ENCODE results near the gene RPL13A.
A peak's percentile ranks its signal among the peaks of the same experiment; 100 is the strongest.

RPL13A gene

DNA sequence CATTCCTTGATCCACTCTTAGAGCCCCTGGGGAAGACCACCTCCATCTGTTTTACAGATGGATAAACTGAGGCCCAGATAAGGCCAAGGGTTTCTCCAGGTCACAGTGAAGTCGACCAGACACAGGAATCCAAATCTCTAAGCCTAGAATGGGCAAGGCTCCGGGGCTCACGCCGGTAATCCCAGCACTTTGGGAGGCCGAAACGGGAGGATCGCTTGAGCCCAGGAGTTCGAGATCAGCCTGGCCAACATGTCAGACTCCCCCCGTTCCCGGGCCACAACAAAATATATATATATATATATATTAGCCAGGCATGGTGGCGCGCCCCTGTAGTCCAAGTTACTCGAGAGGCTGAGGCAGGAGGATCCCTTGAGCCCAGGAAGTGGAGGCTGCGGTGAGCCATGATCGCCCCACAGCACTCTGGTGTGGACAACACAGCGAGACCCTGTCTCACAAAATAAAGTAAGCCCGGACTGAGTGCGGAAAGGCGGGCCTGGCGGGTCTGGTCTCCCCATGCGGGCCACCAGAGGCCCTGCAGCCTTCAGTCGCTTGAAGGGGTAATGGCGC is 615 bp upstream of the RPL13A start:
- no peak for DNase-seq

DNA sequence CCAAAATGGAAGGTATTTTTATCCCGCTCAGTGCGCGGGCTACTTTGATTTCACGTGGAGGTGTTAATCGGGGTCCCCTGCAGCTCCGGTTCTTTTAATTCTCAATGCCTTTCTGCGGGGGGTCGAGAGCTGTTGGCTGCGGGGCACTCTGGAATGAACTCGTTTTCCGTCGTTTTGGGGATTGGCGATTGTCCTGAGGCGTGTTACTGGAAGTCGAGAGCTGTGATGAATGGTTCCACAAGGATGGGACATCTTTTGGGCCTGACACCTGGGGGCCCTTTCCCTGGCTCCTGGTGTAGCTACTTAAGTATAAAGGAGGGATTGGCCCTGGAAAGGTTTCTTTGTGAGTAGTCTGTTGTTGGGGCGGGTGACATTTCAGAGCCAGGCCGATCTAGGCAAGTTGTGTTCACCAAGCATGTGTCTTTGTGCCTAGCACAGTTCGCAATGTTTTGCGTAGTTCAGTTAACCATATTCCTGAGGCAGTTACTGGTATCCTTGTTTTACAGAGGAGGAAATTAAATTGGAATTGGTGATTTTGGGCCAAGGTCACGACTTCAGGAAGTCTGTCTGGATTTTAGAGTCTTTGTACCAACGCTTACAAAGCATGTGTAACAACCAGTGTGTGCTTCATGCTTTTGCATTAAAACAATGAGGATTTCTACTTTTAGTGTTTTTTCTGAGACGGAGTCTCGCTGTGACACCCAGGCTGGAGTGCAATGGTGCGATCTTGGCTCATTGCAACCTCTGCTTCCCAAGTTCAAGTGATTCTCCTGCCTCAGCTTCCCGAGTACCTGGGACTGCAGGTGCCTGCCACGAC is 846 bp downstream of the RPL13A start:
- no peak for DNase-seq

DNA sequence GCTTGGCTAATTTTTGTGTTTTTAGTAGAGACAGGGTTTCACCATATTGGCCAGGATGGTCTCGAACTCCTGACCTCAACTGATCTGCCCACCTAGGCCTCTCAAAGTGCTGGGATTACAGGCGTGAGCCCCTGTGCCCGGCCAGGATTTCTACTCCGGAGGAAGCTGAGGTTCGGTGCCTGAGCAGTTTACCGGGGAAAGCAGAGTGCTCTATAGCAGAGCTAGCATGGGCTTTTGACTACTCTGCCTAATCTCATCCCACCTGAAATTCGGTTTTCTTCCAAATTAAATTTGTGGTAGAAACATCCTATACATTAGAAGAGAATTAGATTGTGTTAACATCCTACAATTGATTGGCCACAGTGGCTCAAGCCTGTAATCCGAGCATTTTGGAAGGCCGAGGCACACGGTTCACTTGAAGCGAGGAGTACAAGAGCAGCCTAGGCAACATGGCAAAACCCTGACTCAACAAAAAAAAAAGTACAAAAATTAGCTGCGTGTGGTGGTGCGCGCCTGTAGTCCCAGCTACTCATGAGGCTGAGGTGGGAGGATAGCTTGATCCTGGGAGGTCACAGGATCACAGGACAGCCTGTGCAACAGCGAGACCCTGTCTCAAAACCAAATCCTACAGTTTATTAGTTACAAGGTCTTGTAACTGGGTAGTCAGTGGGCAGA is 1.6 kb downstream of the RPL13A start:
- peak in 1 of 2 experiments; percentile 43 for DNase-seq

DNA sequence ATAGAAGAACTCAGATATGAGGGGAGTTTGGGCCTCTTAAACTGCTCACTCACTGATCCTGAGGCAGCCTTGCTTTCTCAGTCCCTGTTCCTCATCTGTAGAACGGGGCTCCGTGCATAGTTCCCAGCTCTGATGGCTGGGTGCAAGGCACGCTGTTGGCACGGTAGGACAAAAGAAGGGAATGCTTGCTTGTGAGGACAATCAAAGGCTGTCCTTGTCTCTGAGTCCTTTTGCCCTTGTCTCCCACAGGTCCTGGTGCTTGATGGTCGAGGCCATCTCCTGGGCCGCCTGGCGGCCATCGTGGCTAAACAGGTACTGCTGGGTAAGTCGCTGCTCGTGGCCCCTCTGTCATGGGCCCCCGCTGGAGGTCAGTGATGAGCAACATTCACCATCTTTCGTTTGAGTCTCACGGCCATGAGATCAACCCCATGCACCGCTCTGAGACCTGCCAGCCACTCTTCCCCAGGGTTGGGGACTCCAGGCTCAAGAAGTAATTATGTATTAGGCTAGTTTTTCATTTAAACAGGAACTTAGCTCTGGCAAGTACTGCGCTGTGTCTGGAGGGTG is 2.3 kb downstream of the RPL13A start:
- DNase-seq, result peak; percentile 53 to 67

DNA sequence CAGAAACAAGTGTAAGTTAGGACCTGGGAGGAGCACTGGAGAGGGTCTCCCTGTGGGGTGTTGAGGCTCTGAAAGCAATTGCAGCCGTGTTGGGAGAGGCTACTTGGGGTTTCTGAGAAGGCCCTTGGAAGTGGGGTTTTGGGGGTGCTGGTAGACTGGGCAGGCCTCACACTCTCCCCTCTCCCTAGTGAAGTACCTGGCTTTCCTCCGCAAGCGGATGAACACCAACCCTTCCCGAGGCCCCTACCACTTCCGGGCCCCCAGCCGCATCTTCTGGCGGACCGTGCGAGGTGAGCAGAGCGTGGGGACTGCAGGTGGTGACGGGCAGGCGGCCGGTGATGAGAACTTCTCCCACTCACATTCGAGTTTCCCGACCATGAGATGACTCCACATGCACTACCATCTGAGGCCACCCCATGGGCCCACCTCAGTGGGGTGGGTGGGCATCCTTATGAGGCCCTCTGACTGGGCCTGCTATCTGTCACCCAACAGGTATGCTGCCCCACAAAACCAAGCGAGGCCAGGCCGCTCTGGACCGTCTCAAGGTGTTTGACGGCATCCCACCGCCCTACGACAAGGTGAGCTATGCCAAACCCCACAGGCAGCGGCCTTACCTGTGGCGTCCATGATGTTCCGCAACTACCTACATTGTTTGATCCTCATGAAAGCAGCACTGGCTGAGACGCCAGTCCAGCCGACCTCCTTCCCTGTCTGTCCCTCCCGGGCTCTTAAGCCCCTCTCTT is 3.0 kb downstream of the RPL13A start:
- DNase-seq, result peak; percentile 34 to 40

DNA sequence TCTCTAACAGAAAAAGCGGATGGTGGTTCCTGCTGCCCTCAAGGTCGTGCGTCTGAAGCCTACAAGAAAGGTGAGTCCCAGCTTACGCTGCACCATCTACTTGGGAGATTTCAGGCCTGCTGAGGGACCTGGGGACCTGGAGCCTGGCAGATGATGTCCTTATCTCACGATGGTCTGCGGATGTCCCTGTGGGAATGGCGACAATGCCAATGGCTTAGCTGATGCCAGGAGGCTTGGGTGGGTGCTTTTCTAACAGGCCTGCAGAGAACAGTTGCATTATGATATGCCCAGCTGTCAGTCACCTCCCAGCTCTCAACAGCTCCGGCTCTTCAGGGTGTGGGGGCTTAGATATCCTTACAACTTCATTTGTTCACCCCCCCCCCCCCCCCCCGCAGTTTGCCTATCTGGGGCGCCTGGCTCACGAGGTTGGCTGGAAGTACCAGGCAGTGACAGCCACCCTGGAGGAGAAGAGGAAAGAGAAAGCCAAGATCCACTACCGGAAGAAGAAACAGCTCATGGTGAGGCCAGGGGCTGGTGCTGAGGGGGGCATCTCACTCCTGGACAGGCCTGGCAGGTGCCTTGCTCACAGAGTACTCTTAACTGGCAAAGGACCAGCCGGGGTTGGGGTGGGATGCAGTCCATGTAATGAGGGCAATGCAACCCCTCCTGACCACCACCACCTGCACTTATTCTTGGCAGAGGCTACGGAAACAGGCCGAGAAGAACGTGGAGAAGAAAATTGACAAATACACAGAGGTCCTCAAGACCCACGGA is 3.8 kb downstream of the RPL13A start:
- no peak for DNase-seq

DNA sequence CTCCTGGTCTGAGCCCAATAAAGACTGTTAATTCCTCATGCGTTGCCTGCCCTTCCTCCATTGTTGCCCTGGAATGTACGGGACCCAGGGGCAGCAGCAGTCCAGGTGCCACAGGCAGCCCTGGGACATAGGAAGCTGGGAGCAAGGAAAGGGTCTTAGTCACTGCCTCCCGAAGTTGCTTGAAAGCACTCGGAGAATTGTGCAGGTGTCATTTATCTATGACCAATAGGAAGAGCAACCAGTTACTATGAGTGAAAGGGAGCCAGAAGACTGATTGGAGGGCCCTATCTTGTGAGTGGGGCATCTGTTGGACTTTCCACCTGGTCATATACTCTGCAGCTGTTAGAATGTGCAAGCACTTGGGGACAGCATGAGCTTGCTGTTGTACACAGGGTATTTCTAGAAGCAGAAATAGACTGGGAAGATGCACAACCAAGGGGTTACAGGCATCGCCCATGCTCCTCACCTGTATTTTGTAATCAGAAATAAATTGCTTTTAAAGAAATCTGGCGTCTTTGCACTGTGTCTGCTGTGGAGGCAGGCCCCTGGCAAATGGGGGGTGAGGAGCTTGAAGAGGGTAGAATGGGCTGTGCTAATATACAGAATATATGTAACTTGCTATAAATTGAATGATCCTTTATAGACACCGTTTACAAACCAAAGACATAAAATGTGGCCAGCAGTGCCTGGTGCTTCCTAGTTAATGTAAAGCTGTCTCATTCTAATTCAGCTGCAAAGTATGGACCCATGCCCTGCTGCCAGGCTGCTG is 4.6 kb downstream of the RPL13A start:
- peak in 1 of 2 experiments; percentile 28 for DNase-seq

DNA sequence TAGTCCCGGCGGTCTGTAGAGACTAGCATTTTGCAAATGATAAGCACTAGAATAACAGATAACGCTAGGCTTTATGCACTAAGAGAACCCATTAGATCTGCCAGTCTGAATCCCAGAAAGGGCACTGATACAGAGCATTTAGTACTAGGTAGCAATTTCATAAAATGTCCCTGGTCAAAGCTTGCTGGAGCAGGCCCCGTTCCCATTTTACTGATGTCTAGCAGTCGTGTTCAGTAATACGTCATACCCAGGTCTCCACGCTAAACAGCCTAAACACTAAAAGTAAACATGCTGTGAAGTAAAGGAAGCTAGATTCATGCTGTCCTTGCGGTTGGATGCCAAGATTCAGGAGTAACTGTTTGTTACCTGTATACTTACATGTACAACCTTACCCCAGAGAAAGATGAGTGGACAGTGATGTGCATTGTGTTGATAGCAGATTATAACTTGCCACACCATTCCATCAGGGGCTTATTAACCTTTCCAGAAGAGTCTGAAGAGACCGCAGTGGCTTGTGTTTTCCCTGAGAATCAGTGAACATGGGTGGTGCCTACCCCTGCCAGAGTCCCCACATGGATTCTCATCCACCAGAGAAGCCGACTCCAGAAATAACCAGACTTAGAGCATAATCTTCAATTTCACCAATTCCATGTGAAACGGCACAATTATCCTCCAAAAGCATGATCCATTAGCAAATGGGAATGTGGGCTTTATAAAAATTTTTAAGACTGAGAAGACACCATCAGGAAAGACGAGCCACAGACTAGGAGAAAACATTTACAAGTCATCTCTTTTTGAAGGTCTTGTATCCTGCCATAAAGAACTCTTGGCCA is 5.4 kb downstream of the RPL13A start:
- DNase-seq, result peak; percentile 49 to 55

DNA sequence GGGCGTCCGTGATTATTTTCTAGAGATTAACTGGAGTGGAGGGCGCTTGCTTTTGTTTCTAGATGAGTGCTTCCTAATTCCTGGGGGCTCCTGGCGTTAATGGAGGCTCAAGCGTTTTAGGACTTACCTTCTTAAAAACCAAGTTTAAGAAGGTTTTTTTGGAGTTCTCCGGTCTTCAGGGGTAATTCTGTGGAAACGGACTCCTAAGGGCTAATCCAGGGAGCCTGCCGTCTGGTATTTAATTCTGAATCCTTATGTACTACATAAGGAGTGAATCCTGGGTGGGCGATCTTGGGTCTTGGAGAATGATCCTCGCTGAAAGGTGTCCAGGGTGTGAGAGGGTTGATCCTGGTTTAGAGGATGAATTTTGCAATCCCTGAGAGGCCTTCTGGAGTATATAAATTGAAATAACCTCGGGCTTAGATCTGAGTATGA is 9.2 kb downstream of the RPL13A start:
- DNase-seq, result no peak

DNA sequence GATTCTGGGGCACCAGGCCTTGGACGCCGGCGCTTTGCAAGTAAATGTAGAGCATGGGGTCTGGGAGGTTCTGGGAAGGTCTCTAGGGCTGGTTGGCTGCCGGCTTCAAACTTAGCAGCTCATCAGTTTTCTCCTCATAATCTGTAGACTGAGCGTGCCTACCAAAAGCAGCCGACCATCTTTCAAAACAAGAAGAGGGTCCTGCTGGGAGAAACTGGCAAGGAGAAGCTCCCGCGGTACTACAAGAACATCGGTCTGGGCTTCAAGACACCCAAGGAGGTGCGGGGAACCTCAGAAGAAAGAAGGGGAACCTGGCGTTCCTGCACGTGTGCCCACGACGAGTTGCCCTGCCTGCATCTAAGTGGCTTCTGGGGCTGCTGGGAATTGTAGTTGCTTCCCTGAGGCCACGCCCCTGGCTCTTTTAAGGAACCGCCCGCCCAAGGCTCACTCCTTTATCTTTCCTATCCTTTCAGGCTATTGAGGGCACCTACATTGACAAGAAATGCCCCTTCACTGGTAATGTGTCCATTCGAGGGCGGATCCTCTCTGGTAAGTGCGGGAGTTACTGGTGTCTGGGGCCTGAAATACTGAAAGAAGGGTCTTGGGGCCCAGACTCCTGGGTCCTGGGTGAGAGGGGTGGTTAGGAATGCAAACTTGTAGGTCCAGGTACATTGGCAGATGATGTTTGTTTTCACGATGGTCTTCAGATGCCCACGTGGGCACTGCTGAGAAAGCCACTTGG is 9.8 kb downstream of the RPL13A start:
- DNase-seq, result peak; percentile 76 to 81

DNA sequence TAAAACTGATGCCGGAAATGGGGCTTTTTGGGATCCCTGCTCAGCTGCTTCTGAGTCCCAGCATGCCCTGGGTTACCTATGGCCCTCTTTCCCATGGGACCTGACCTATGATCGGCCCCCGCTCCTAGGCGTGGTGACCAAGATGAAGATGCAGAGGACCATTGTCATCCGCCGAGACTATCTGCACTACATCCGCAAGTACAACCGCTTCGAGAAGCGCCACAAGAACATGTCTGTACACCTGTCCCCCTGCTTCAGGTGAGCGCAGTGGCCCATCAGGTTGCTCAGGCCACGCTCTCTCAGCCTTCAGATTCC is 10.3 kb downstream of the RPL13A start:
- peak in 1 of 2 experiments; percentile 35 for DNase-seq

DNA sequence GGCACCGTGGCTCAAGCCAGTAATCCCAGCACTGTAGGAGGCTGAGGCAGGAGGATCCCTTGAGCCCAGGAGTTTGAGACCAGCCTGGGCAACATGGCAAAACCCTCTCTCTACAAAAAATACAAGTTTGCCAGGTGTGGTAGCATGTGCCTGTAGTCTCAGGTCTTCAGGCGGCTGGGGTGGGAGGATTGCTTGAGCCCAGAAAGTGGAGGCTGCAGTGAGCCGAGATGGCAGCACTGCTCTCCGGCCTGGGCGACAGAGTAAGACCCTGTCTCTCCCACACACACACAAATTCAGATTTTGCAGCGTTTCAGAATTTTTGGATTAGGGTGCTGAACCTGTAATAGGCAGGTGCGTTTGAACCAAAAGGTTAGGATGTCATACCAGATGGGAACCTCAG is 11.1 kb downstream of the RPL13A start:
- DNase-seq, result no peak

DNA sequence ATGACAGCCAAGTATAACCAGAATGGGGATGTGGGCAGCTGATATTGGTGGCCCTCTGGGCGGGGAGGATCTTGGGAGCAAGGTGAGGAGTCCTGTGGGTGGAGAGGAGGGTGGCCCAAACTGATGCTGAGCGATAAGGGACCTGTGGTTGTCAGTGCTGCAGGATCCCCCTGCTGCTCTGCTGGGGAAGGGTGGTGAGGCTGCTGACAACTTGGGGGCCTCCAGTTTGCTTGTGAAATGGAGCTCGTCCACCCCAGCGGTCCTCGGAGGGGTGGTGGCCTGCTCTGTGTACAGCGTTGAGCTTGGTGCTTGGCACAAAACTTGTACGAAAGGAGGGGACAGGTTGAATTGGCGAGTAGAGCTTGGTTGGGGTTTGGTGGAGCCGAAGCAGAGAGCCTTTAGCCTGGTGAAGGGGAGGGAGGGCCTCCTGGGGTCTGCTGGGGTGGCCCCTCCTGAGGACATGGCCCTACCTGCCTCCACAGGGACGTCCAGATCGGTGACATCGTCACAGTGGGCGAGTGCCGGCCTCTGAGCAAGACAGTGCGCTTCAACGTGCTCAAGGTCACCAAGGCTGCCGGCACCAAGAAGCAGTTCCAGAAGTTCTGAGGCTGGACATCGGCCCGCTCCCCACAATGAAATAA is 11.7 kb downstream of the RPL13A start:
- peak; percentile 44 to 57 for DNase-seq

DNA sequence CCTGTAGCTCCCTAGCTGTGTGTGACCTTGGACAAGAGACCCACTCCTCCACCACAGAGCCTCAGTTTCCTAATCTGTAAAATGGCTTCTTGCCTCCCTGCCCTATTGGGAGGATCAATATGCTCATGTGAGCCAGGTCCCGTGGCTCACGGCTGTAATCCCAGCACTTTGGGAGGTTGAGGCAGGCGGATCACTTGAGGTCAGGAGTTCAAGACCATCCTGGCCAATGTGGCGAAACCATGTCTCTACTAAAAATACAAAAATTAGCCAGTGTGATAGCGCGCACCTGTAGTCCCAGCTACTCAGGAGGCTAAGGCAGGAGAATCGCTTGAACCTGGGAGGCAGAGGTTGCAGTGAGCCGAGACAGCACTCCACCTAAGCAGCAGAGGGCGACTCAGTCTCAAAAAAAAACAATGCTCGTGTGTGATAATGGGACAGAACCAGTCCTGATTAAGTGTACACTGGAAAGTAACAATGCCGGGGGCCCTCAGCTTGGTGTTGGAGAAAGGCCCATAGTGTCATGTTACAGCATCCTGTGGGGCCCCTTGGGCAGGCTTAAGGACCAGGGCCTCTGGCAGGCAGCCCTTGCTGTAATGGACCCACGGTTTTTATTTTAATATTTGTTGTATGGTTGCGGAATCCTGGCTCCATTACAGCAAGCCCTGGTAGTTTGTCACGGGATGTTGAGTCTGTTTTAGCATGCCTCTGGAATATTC is 15.6 kb downstream of the RPL13A start:
- DNase-seq, result peak; percentile 37 to 54

DNA sequence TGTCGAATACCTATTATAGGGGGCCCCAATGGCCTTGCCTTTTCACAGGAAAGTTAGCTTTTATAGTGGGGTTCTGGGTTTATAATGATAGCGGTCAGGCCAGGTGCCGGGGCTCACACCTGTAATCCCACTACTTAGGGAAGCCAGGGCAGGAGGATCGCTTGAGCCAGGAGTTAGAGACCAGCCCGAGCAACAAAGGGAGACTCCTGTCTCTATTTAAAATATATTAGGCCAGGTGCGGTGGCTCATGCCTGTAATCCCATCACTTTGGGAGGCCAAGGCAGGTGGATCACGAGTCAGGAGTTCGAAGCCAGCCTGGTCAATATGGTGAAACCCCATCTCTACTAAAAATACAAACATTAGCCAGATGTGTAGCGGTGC is 16.2 kb downstream of the RPL13A start:
- no peak for DNase-seq

DNA sequence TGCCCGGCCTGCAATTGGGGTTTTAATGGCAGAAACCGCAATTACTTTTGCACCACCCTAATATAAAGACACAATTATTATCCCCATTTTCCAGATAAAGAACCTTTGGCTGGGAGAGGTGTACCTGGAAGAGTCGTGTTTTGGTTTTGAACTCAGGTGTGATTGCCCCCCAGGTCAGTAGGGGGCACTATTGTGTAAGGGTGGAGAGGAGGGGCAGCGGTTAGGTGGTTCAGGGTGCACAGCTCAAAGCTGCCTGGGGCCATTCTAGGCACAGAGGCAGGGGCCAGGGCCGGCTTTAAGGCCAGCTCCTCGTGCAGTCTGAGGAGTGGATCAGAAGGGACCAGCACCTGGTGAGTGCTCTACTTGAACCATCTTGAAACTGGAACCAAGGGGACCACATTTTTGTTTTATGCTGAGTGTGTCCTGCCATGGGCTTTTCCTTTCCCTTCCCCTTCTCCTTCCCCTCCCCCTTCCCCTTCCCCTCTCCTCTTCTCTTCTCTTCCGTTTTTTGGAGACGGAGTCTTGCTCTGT is 19.2 kb downstream of the RPL13A start:
- DNase-seq, result peak; percentile 80 to 84

DNA sequence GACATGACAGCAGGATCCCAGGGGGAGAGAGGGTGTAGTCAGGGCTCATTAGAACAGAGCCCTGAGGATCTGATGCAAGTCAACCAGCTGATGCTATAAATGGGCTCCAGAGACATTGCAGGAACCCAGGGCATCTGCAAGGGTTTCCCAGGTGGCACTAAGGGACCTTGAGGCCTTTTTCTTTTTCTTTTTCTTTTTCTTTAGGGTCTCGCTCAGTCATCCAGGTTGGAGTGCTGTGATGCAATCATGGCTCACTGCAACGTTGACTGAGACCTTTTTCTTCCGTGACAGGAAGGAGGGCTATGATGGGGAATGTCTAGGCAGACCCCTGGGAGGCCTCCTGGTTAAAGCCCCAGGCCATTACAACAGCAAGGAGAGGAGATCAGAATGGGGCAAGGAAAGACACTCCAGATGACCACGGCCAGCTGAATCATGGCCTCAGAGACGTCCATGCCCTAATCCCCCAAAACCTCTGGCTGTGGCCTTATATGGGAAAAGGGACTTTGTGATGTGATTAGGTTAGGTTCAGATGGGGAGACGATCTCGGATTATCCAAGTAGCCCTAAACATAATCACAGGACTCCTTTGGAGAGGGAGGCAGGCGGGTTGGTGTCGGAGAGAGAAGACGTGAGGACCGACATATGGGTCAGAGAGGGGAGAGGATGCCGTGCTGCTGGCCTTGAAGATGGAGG is 20.5 kb downstream of the RPL13A start:
- DNase-seq, result no peak
